Fibroblast of lung (primary cell): ENCODE results near the gene EHMT1. TPM values are rescaled to one million over a fixed set of nuclear protein-coding genes. Genes with fewer than 3 reads are reported as not detected.

ENCODE experiments used
- DNase-seq, 2 donors: peaks; one replicate each; pipeline versions ENCODE4 v3.0.0 to v3.0.0-alpha.2; 2010; ENCODE audit warnings: low read depth in 2 of 2
- H2AFZ ChIP-seq: 2 replicates; pipeline ENCODE4 v1.5.1; 2012; ENCODE audit warnings: low read length, control low read depth, inconsistent platforms
- H3K27ac ChIP-seq: 2 replicates; pipeline ENCODE4 v1.5.1; 2011; ENCODE audit warnings: low read length, control low read depth; ENCODE audit not compliant: insufficient read depth
- H3K27me3 ChIP-seq: 2 replicates; pipeline ENCODE4 v1.5.1; 2011; ENCODE audit warnings: mild to moderate bottlenecking, low read length; ENCODE audit not compliant: control insufficient read depth, insufficient read depth
- H3K36me3 ChIP-seq: 2 replicates; pipeline ENCODE4 v1.5.1; 2011; ENCODE audit warnings: low read length; ENCODE audit not compliant: control insufficient read depth, insufficient read depth
- H3K4me1 ChIP-seq: 2 replicates; pipeline ENCODE4 v1.5.1; 2011; ENCODE audit warnings: low read length; ENCODE audit not compliant: control insufficient read depth, insufficient read depth; ENCODE audit errors: extremely low read depth
- H3K4me2 ChIP-seq: 2 replicates; pipeline ENCODE4 v1.5.1; 2011; ENCODE audit warnings: low read length, control low read depth; ENCODE audit not compliant: insufficient read depth; ENCODE audit errors: extremely low read depth
- H3K4me3 ChIP-seq, 4 experiments: fragments of 200-600 bp in 1 of 4; sonication (generic) in 1 of 4; replicated peaks in 1 of 4; 2 replicates each; pipeline ENCODE4 v1.5.1; 2011 to 2016; ENCODE audit warnings: low read length in 4 of 4, low read depth in 3 of 4, mild to moderate bottlenecking in 3 of 4, control low read depth in 2 of 4, inconsistent platforms in 1 of 4, mixed read lengths in 1 of 4; ENCODE audit not compliant: insufficient read depth in 1 of 4; ENCODE audit errors: control extremely low read depth in 1 of 4
- H3K79me2 ChIP-seq: 2 replicates; pipeline ENCODE4 v1.5.1; 2012; ENCODE audit warnings: mild to moderate bottlenecking, low read length, inconsistent platforms; ENCODE audit not compliant: control insufficient read depth, insufficient read depth
- H3K9ac ChIP-seq: 2 replicates; pipeline ENCODE4 v1.5.1; 2011; ENCODE audit warnings: mild to moderate bottlenecking, low read length, control low read depth; ENCODE audit not compliant: insufficient read depth
- H3K9me3 ChIP-seq: 2 replicates; pipeline ENCODE4 v1.5.1; 2012; ENCODE audit warnings: low read depth, low read length; ENCODE audit not compliant: control insufficient read depth, insufficient read depth
- H4K20me1 ChIP-seq: 2 replicates; pipeline ENCODE4 v1.5.1; 2011; ENCODE audit warnings: low read length; ENCODE audit not compliant: control insufficient read depth, insufficient read depth; ENCODE audit errors: extremely low read depth
- EZH2 ChIP-seq: IDR thresholded peaks from 2 replicates; pipeline ENCODE4 v1.5.1; 2012; ENCODE audit warnings: low read length, control low read depth, mild to moderate bottlenecking; ENCODE audit errors: missing control alignments
- polyA plus RNA-seq, 2 donors: library from polyadenylated mRNA; depleted of rRNA in 1 of 2; stranded (reverse) in 1 of 2; unstranded in 1 of 2; fragments of >200 nt; gene quantifications; 2 replicates each; pipeline ENCODE4 v1.2.1, GENCODE V29; 2011 to 2012; ENCODE audit warnings: missing spikeins in 1 of 2
- total RNA-seq: library from RNA; depleted of rRNA; stranded (reverse); fragments of >200 nt; gene quantifications from 2 replicates; pipeline ENCODE4 v1.2.1, GENCODE V29; 2014
- TF ChIP-seq, protein P1 (sequence below), 2 donors: IDR thresholded peaks in 1 of 2; conservative IDR thresholded peaks in 1 of 2; 1 replicate in 1 of 2; 2 replicates in 1 of 2; pipeline ENCODE4 v1.5.1; 2011 to 2012; ENCODE audit warnings: low read length in 2 of 2, control low read depth in 1 of 2, inconsistent platforms in 1 of 2, low read depth in 1 of 2, mild to moderate bottlenecking in 1 of 2

EHMT1 gene
- total and polyA plus RNA-seq, 2 donors (not counting 1 experiment from before 2014, with no cell fraction given), result 22.4 to 48.6 TPM

GRCh38 chr9:137650259-137650658, 31.5 kb downstream of the EHMT1 start:
- Histone ChIP-seq H3K4me2 (no peak overlapping the region), H4K20me1 (no peaks in the 10 kb centered on the region), H3K4me1 (no peaks in the 10 kb centered on the region), H2AFZ (no peak overlapping the region), H3K9ac (no peak overlapping the region), H3K27me3 (no peaks in the 10 kb centered on the region), H3K9me3 (no peaks in the 10 kb centered on the region), H3K36me3 (peaks cover 2% of the 10 kb centered on the region), H3K79me2 (peaks cover 54% of the 10 kb centered on the region), H3K27ac (no peak overlapping the region), H3K4me3 (no peak overlapping the region)
- no peak for DNase-seq
- TF ChIP-seq, protein P1, sequence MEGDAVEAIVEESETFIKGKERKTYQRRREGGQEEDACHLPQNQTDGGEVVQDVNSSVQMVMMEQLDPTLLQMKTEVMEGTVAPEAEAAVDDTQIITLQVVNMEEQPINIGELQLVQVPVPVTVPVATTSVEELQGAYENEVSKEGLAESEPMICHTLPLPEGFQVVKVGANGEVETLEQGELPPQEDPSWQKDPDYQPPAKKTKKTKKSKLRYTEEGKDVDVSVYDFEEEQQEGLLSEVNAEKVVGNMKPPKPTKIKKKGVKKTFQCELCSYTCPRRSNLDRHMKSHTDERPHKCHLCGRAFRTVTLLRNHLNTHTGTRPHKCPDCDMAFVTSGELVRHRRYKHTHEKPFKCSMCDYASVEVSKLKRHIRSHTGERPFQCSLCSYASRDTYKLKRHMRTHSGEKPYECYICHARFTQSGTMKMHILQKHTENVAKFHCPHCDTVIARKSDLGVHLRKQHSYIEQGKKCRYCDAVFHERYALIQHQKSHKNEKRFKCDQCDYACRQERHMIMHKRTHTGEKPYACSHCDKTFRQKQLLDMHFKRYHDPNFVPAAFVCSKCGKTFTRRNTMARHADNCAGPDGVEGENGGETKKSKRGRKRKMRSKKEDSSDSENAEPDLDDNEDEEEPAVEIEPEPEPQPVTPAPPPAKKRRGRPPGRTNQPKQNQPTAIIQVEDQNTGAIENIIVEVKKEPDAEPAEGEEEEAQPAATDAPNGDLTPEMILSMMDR (conservative IDR thresholded peaks at IDR 0.05 in 1 of 2, IDR thresholded peaks at IDR 0.05 in 1 of 2; ENCODE audit: low read depth in 1 of 2, low read length in 2 of 2), result no peak
- no peak for TF ChIP-seq EZH2

GRCh38 chr9:137650779-137651178, 32.0 kb downstream of the EHMT1 start:
- Histone ChIP-seq H3K36me3 (peaks cover 2% of the 10 kb centered on the region), H3K27me3 (no peaks in the 10 kb centered on the region), H2AFZ (no peak overlapping the region), H4K20me1 (no peaks in the 10 kb centered on the region), H3K9me3 (no peaks in the 10 kb centered on the region), H3K27ac (no peak overlapping the region), H3K79me2 (peaks cover 50% of the 10 kb centered on the region), H3K9ac (no peak overlapping the region), H3K4me2 (no peak overlapping the region), H3K4me1 (no peaks in the 10 kb centered on the region), H3K4me3 (no peak overlapping the region)
- no peak for DNase-seq
- TF ChIP-seq, protein P1 (conservative IDR thresholded peaks at IDR 0.05 in 1 of 2, IDR thresholded peaks at IDR 0.05 in 1 of 2; ENCODE audit: low read depth in 1 of 2, low read length in 2 of 2), result no peak
- no peak for TF ChIP-seq EZH2

DNA sequence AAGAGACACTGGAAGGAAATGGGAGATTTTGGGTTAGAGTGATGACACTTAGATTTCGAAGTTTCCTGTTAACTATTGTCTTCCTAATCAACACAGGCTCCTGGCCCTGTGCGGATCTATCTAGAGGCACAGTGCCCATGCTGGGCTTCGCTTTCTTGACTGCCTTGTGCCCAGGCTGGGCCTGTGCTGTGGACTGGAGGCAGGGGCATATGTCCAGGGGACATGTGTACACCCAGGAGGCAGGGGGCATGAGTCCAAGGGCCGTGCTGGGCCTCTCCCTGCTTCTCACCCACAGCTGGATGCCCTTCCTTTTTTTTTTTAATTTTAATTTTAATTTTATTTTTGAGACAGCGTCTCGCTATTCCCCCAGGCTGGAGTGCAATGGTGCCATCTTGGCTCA, 37.6 kb downstream of the EHMT1 start:
- Histone ChIP-seq H3K36me3 (no peaks in the 10 kb centered on the region), H2AFZ (no peak overlapping the region), H3K4me2 (no peak overlapping the region), H3K9me3 (no peaks in the 10 kb centered on the region), H3K27ac (no peak overlapping the region), H4K20me1 (no peaks in the 10 kb centered on the region), H3K27me3 (no peaks in the 10 kb centered on the region), H3K4me1 (no peaks in the 10 kb centered on the region), H3K4me3 (no peak overlapping the region), H3K79me2 (peaks cover 40% of the 10 kb centered on the region), H3K9ac (no peak overlapping the region)
- TF ChIP-seq EZH2, result no peak
- TF ChIP-seq, protein P1 (conservative IDR thresholded peaks at IDR 0.05 in 1 of 2, IDR thresholded peaks at IDR 0.05 in 1 of 2; ENCODE audit: low read depth in 1 of 2, low read length in 2 of 2), result no peak
- no peak for DNase-seq
